Trophoblast cell (in vitro differentiated cells and primary cell): ENCODE results near the gene CRB2. TPM values are rescaled to one million over a fixed set of nuclear protein-coding genes. Genes with fewer than 3 reads are reported as not detected.
A peak's percentile ranks its signal among the peaks of the same experiment; 100 is the strongest.

Experiments used
- DNase-seq, 2 donors: peaks; one replicate each; pipeline ENCODE4 v3.0.0-alpha.2; 2016
- H2AFZ ChIP-seq: 2 replicates; pipeline ENCODE4 v1.6.1; 2013; ENCODE audit warnings: low read length, moderate library complexity, mild to moderate bottlenecking; ENCODE audit not compliant: insufficient read depth, poor library complexity
- H2AK5ac ChIP-seq: 2 replicates; pipeline ENCODE4 v1.6.1; 2013; ENCODE audit warnings: mild to moderate bottlenecking, low read length
- H2BK120ac ChIP-seq: 2 replicates; pipeline ENCODE4 v1.6.1; 2013; ENCODE audit warnings: low read length, mild to moderate bottlenecking, moderate library complexity; ENCODE audit not compliant: insufficient read depth, poor library complexity
- H2BK12ac ChIP-seq: 2 replicates; pipeline ENCODE4 v1.6.1; 2013; ENCODE audit warnings: mild to moderate bottlenecking, low read length, moderate library complexity
- H2BK5ac ChIP-seq: 2 replicates; pipeline ENCODE4 v1.6.1; 2013; ENCODE audit warnings: low read length, low read depth, moderate library complexity, mild to moderate bottlenecking; ENCODE audit not compliant: poor library complexity
- H3K14ac ChIP-seq: 2 replicates; pipeline ENCODE4 v1.6.1; 2013; ENCODE audit warnings: mild to moderate bottlenecking, low read length
- H3K18ac ChIP-seq: 2 replicates; pipeline ENCODE4 v1.6.1; 2013; ENCODE audit warnings: mild to moderate bottlenecking, low read length
- H3K23ac ChIP-seq: 2 replicates; pipeline ENCODE4 v1.6.1; 2013; ENCODE audit warnings: low read length
- H3K27ac ChIP-seq: 2 replicates; pipeline ENCODE4 v1.5.1; 2013; ENCODE audit warnings: low read depth, mild to moderate bottlenecking, inconsistent platforms, low read length, moderate library complexity
- H3K27me3 ChIP-seq: 2 replicates; pipeline ENCODE4 v1.6.1; 2013; ENCODE audit warnings: inconsistent platforms, mild to moderate bottlenecking, low read length, moderate library complexity; ENCODE audit not compliant: insufficient read depth
- H3K36me3 ChIP-seq, 2 experiments: 1 replicate in 1 of 2; 2 replicates in 1 of 2; pipeline ENCODE4 v1.6.1; 2013; ENCODE audit warnings: low read length in 2 of 2, mild to moderate bottlenecking in 2 of 2, moderate library complexity in 1 of 2; ENCODE audit not compliant: insufficient read depth in 2 of 2, control insufficient read depth in 1 of 2
- H3K4ac ChIP-seq: 2 replicates; pipeline ENCODE4 v1.6.1; 2013; ENCODE audit warnings: low read depth, mild to moderate bottlenecking, low read length, moderate library complexity
- H3K4me1 ChIP-seq, 2 experiments: 1 replicate in 1 of 2; 2 replicates in 1 of 2; pipeline ENCODE4 v1.6.1; 2013; ENCODE audit warnings: low read length in 2 of 2, mild to moderate bottlenecking in 2 of 2, moderate library complexity in 1 of 2; ENCODE audit not compliant: insufficient read depth in 2 of 2, control insufficient read depth in 1 of 2
- H3K4me2 ChIP-seq: 2 replicates; pipeline ENCODE4 v1.6.1; 2013; ENCODE audit warnings: inconsistent platforms, mild to moderate bottlenecking, low read length, moderate library complexity
- H3K4me3 ChIP-seq: 2 replicates; pipeline ENCODE4 v1.5.1; 2013; ENCODE audit warnings: mild to moderate bottlenecking, low read depth, low read length, inconsistent platforms
- H3K79me1 ChIP-seq: one replicate; pipeline ENCODE4 v1.6.1; 2013; ENCODE audit warnings: low read length
- H3K79me2 ChIP-seq: 2 replicates; pipeline ENCODE4 v1.6.1; 2013; ENCODE audit warnings: low read length, mild to moderate bottlenecking; ENCODE audit not compliant: control insufficient read depth, insufficient read depth, poor library complexity
- H3K9ac ChIP-seq: 2 replicates; pipeline ENCODE4 v1.6.1; 2013; ENCODE audit warnings: mild to moderate bottlenecking, low read length
- H3K9me3 ChIP-seq: 2 replicates; pipeline ENCODE4 v1.6.1; 2013; ENCODE audit warnings: low read depth, mild to moderate bottlenecking, control low read depth, inconsistent platforms, low read length; ENCODE audit not compliant: insufficient read depth
- H4K12ac ChIP-seq: 2 replicates; pipeline ENCODE4 v1.6.1; 2013; ENCODE audit warnings: low read depth, mild to moderate bottlenecking, low read length, moderate library complexity
- H4K8ac ChIP-seq: 2 replicates; pipeline ENCODE4 v1.6.1; 2013; ENCODE audit warnings: low read depth, mild to moderate bottlenecking, low read length, moderate library complexity
- H4K91ac ChIP-seq: one replicate; pipeline ENCODE4 v1.6.1; 2013; ENCODE audit warnings: low read depth, mild to moderate bottlenecking, low read length, moderate library complexity
- WGBS: extraction: QIAGEN DNeasy Blood & Tissue Kit; methylation state at CpG from one replicate; pipeline ENCODE4 v1.1.7; 2013; ENCODE audit warnings: missing lambda C conversion rate; ENCODE audit not compliant: insufficient read length, insufficient coverage; ENCODE audit errors: extremely low coverage; 5-methylcytosine and 5-hydroxymethylcytosine counted together
- polyA plus RNA-seq: library from polyadenylated mRNA; stranded (reverse); fragments of 200-250 nt; gene quantifications from 2 replicates; pipeline ENCODE4 v1.2.3, GENCODE V29; 2013

CRB2 gene
- 5.1 and 5.5 TPM in 2 replicates for polyA plus RNA-seq

GRCh38 chr9:123355761-123356431, at the start of gene CRB2:
TSS of gene CRB2 (plus strand) at chr9:123356197. CDS start at chr9:123356261, 64 bp downstream.
- WGBS = no CpG with 5 or more reads among the region's 17 CpGs
- no peak within 1 kb of the TSS for H2AFZ ChIP-seq
- H2BK5ac ChIP-seq = no peak within 1 kb of the TSS

GRCh38 chr9:123309611-123310010, 46.4 kb upstream of the CRB2 start:
- Histone ChIP-seq H2AFZ (no peak overlapping the region), H3K4me1 (no peaks in the 10 kb centered on the region), H2AK5ac (no peak overlapping the region), H4K8ac (no peak overlapping the region), H3K4ac (no peak overlapping the region), H3K79me2 (no peaks in the 10 kb centered on the region), H4K91ac (no peak overlapping the region), H3K4me3 (no peak overlapping the region), H3K9ac (no peak overlapping the region), H3K23ac (no peak overlapping the region), H3K14ac (no peak overlapping the region), H3K18ac (no peak overlapping the region), H3K9me3 (no peaks in the 10 kb centered on the region), H2BK12ac (no peak overlapping the region), H3K27me3 (no peaks in the 10 kb centered on the region), H3K4me2 (no peak overlapping the region), H3K79me1 (no peaks in the 10 kb centered on the region), H2BK120ac (no peak overlapping the region), H3K36me3 (no peaks in the 10 kb centered on the region), H4K12ac (no peak overlapping the region), H3K27ac (no peak overlapping the region), H2BK5ac (no peak overlapping the region)
- WGBS = no CpG with 5 or more reads among the region's 1 CpG
- no peak for DNase-seq

More at GRCh38 chr9:123355761-123356431, at the start of gene CRB2:
- H4K12ac ChIP-seq = peak within 1 kb of the TSS; percentile 16
- H3K36me3 ChIP-seq = no peaks in the 10 kb centered on the region
- no peaks in the 10 kb centered on the region for H3K27me3 ChIP-seq
- H3K27ac ChIP-seq = no peak within 1 kb of the TSS
- H3K9ac ChIP-seq = no peak within 1 kb of the TSS
- peak within 1 kb of the TSS; percentile 82 for H4K91ac ChIP-seq
- H3K9me3 ChIP-seq = peaks cover 3% of the 10 kb centered on the region
- H3K4me3 ChIP-seq = peak within 1 kb of the TSS; percentile 55
- peaks cover 35 to 46% of the 10 kb centered on the region in 2 experiments for H3K4me1 ChIP-seq
- H3K18ac ChIP-seq = peak within 1 kb of the TSS; percentile 49
- H2BK12ac ChIP-seq = peak within 1 kb of the TSS; percentile 80
- peak within 1 kb of the TSS; percentile 44 for H2AK5ac ChIP-seq
- H3K23ac ChIP-seq = no peak within 1 kb of the TSS
- H3K4me2 ChIP-seq = peak within 1 kb of the TSS; percentile 50
- peaks cover 5% of the 10 kb centered on the region for H3K79me2 ChIP-seq
- peak within 1 kb of the TSS; percentile 50 for H3K14ac ChIP-seq
- peak within 1 kb of the TSS; percentile 15 for H2BK120ac ChIP-seq
- H3K4ac ChIP-seq = peak within 1 kb of the TSS; percentile 12
- peaks cover 13% of the 10 kb centered on the region for H3K79me1 ChIP-seq
- H4K8ac ChIP-seq = no peak within 1 kb of the TSS
- DNase-seq = no peak

GRCh38 chr9:123310551-123311249, 45.3 kb upstream of the CRB2 start:
- no CpG with 5 or more reads among the region's 4 CpGs for WGBS
- Histone ChIP-seq H4K12ac (no peak overlapping the region), H4K91ac (no peak overlapping the region), H4K8ac (no peak overlapping the region), H3K79me2 (no peaks in the 10 kb centered on the region), H3K4me1 (peaks cover 0 to 2% of the 10 kb centered on the region in 2 experiments), H3K36me3 (no peaks in the 10 kb centered on the region), H2AFZ (no peak overlapping the region), H3K14ac (no peak overlapping the region), H3K79me1 (no peaks in the 10 kb centered on the region), H2AK5ac (no peak overlapping the region), H3K27ac (no peak overlapping the region), H3K18ac (no peak overlapping the region), H3K4ac (no peak overlapping the region), H3K4me2 (no peak overlapping the region), H2BK5ac (no peak overlapping the region), H3K9ac (no peak overlapping the region), H2BK120ac (no peak overlapping the region), H3K4me3 (no peak overlapping the region), H2BK12ac (no peak overlapping the region), H3K23ac (no peak overlapping the region), H3K27me3 (no peaks in the 10 kb centered on the region), H3K9me3 (no peaks in the 10 kb centered on the region)
- DNase-seq = no peak

- DNase-seq = no peak
- no peaks in the 10 kb centered on the region for H3K79me2 ChIP-seq
- H3K27me3 ChIP-seq = no peaks in the 10 kb centered on the region
- H2AFZ ChIP-seq = no peak overlapping the region
- peaks cover 0 to 2% of the 10 kb centered on the region in 2 experiments for H3K4me1 ChIP-seq
- no peak overlapping the region for H4K12ac ChIP-seq
- no peak overlapping the region for H2AK5ac ChIP-seq
- no peak overlapping the region for H3K4ac ChIP-seq
- H3K9me3 ChIP-seq = no peaks in the 10 kb centered on the region
- H3K36me3 ChIP-seq = no peaks in the 10 kb centered on the region
- no peak overlapping the region for H3K18ac ChIP-seq
- H3K14ac ChIP-seq = no peak overlapping the region
- no peak overlapping the region for H3K27ac ChIP-seq
- no peaks in the 10 kb centered on the region for H3K79me1 ChIP-seq
- no peak overlapping the region for H4K91ac ChIP-seq
- no peak overlapping the region for H4K8ac ChIP-seq
- no peak overlapping the region for H2BK5ac ChIP-seq
- no peak overlapping the region for H3K23ac ChIP-seq
- no peak overlapping the region for H3K4me3 ChIP-seq
- H2BK120ac ChIP-seq = no peak overlapping the region
- no peak overlapping the region for H3K9ac ChIP-seq
- no CpG with 5 or more reads among the region's 9 CpGs for WGBS
- no peak overlapping the region for H2BK12ac ChIP-seq
- H3K4me2 ChIP-seq = no peak overlapping the region
Measured at GRCh38 chr9:123311250-123311752, 44.7 kb upstream of the CRB2 start.
